Medulla oblongata (tissue), 1 donor: ENCODE measurements around the gene AK2.
A peak's percentile ranks its signal among the peaks of the same experiment; 100 is the strongest.
"Not testable (repeated sequence)": the region's sequence is repeated elsewhere in the genome, so short reads cannot be mapped to it uniquely, and the experiment has no call there.

Source experiments
- DNase-seq: peaks from one replicate; pipeline ENCODE4 v3.0.0-alpha.2; 2015; ENCODE audit errors: extremely low spot score

AK2 gene

GRCh38 chr1:33036526-33037503 is at the start of gene AK2:
AK2 (minus strand) TSS chr1:33036883; CDS start chr1:33036828, 55 bp downstream.
- DNase-seq, result peak; percentile 99

GRCh38 chr1:33086384-33086850 is 49.7 kb upstream of the AK2 start:
- peak; percentile 96 for DNase-seq

- DNase-seq, result no peak
These were observed 48.6 kb upstream of the AK2 start for GRCh38 chr1:33085332-33085731.

- DNase-seq, result no peak
These were observed 46.0 kb upstream of the AK2 start for GRCh38 chr1:33082575-33083108.

- peak; percentile 22 for DNase-seq
These were observed 45.0 kb upstream of the AK2 start for GRCh38 chr1:33081554-33082305.

- peak; percentile 97 for DNase-seq
These were observed 44.3 kb upstream of the AK2 start, which contains the start of gene AZIN2 for GRCh38 chr1:33080885-33081553. AZIN2 (plus strand) TSS chr1:33081153; CDS start chr1:33082250, 1,097 bp downstream.

GRCh38 chr1:33080373-33080772 is 43.7 kb upstream of the AK2 start:
- no peak for DNase-seq

- peak; percentile 39 for DNase-seq
These were observed 41.4 kb upstream of the AK2 start for GRCh38 chr1:33078030-33078591.

- peak; percentile 96 for DNase-seq
These were observed 37.7 kb upstream of the AK2 start for GRCh38 chr1:33074193-33074945.

GRCh38 chr1:33072707-33073106 is 36.0 kb upstream of the AK2 start:
- no peak for DNase-seq

GRCh38 chr1:33070628-33071027 is 33.9 kb upstream of the AK2 start:
- no peak for DNase-seq

- DNase-seq, result not testable (repeated sequence)
These were observed 31.4 kb upstream of the AK2 start for GRCh38 chr1:33068108-33068507.

GRCh38 chr1:33066477-33066876 is 29.8 kb upstream of the AK2 start:
- DNase-seq, result not testable (repeated sequence)

GRCh38 chr1:33065301-33065700 is 28.6 kb upstream of the AK2 start:
- no peak for DNase-seq

- DNase-seq, result not testable (repeated sequence)
These were observed 27.6 kb upstream of the AK2 start for GRCh38 chr1:33064284-33064683.

GRCh38 chr1:33061834-33062233 is 25.2 kb upstream of the AK2 start:
- peak; percentile 69 for DNase-seq

- peak; percentile 83 for DNase-seq
These were observed 23.9 kb upstream of the AK2 start for GRCh38 chr1:33060579-33061083.

GRCh38 chr1:33057095-33057494 is 20.4 kb upstream of the AK2 start:
- DNase-seq, result no peak

- no peak for DNase-seq
These were observed 19.7 kb upstream of the AK2 start for GRCh38 chr1:33056426-33056825.
